HepG2 (cell line): ENCODE measurements around the gene ACVR1B. TPM values are rescaled to one million over a fixed set of nuclear protein-coding genes. Genes with fewer than 3 reads are reported as not detected.

Experiments
- ATAC-seq: fragments of 200-7000 bp; cut with Tn5 transposase; 3 replicates; pipeline ENCODE4 v1.9.1; 2020; ENCODE audit warnings: mild to moderate bottlenecking, moderate library complexity
- BruUV-seq: library from RNA; stranded (reverse); fragments of 400-500 nt; replicated peaks from 2 replicates; lab custom pipeline; 2021; lab: Mats Ljungman, UMichigan
- CTCF ChIA-PET: fragments of 300-600 bp; formaldehyde crosslinking; extraction: SDS; loops from one replicate; lab custom pipeline; 2021; ENCODE audit warnings: low total read pairs, inconsistent platforms, low intra/inter-chr PET ratio; lab: Yijun Ruan, JAX
- POLR2A ChIA-PET: fragments of 350-600 bp; sonication (Branson Sonifier 250); formaldehyde crosslinking; loops from one replicate; lab custom pipeline; 2020; ENCODE audit warnings: antibody characterized with exemption, inconsistent platforms; lab: Yijun Ruan, JAX
- DNase-seq: peaks from one replicate; pipeline ENCODE4 v3.0.0-alpha.2; 2015; ENCODE audit warnings: low spot score
- FAIRE-seq: peaks from 3 replicates; lab custom pipeline; 2011; peaks lifted over from hg19 to GRCh38; lab: Jason Lieb, UNC
- H2AFZ ChIP-seq: one replicate; pipeline ENCODE4 v1.6.1; 2011; ENCODE audit warnings: low read length, inconsistent platforms
- H3K27ac ChIP-seq: fragments of 300-600 bp; 3 replicates; pipeline ENCODE4 v1.8.0; 2011; ENCODE audit warnings: mixed run types, mild to moderate bottlenecking, mixed read lengths, low read length, inconsistent platforms; ENCODE audit not compliant: insufficient read depth; ENCODE audit errors: extremely low read length
- H3K27me3 ChIP-seq, 2 experiments: fragments of 200-600 bp in 1 of 2; 2 replicates in 1 of 2; 3 replicates in 1 of 2; pipeline versions ENCODE4 v1.6.0 to v1.8.0; 2011; ENCODE audit warnings: low read length in 2 of 2, mild to moderate bottlenecking in 2 of 2, moderate library complexity in 2 of 2, inconsistent platforms in 1 of 2; ENCODE audit not compliant: insufficient read depth in 2 of 2, control insufficient read depth in 1 of 2
- H3K36me3 ChIP-seq, 2 experiments: fragments of 200-600 bp in 1 of 2; replicated peaks in 1 of 2; 2 replicates in 1 of 2; 3 replicates in 1 of 2; pipeline versions ENCODE4 v1.5.1 to v1.8.0; 2011; ENCODE audit warnings: low read length in 2 of 2, inconsistent platforms in 1 of 2; ENCODE audit not compliant: insufficient read depth in 2 of 2, control insufficient read depth in 1 of 2
- H3K4me1 ChIP-seq: 2 replicates; pipeline ENCODE4 v1.5.1; 2012; ENCODE audit warnings: low read length, inconsistent platforms; ENCODE audit not compliant: insufficient read depth
- H3K4me2 ChIP-seq: 2 replicates; pipeline ENCODE4 v1.6.0; 2011; ENCODE audit warnings: low read depth, low read length, inconsistent platforms
- H3K4me3 ChIP-seq, 3 experiments: fragments of 200-600 bp in 1 of 3; sonication (generic), shearing (Covaris generic) in 1 of 3; replicated peaks in 1 of 3; 2 replicates each; pipeline ENCODE4 v1.5.1; 2011 to 2016; ENCODE audit warnings: low read length in 3 of 3, inconsistent platforms in 2 of 3, low read depth in 2 of 3, mild to moderate bottlenecking in 2 of 3, control low read depth in 1 of 3, mixed read lengths in 1 of 3; ENCODE audit not compliant: insufficient read depth in 1 of 3
- H3K79me2 ChIP-seq: one replicate; pipeline ENCODE4 v1.6.1; 2011; ENCODE audit warnings: low read length, inconsistent platforms; ENCODE audit not compliant: insufficient read depth
- H3K9ac ChIP-seq: 2 replicates; pipeline ENCODE4 v1.6.0; 2011; ENCODE audit warnings: mild to moderate bottlenecking, low read depth, low read length, inconsistent platforms; ENCODE audit not compliant: insufficient read depth
- H3K9me3 ChIP-seq: 2 replicates; pipeline ENCODE4 v1.5.1; 2012; ENCODE audit warnings: mild to moderate bottlenecking, low read length
- H4K20me1 ChIP-seq: 2 replicates; pipeline ENCODE4 v1.6.0; 2011; ENCODE audit warnings: inconsistent platforms, mild to moderate bottlenecking, low read length, moderate library complexity; ENCODE audit not compliant: insufficient read depth
- CEBPB ChIP-seq: IDR thresholded peaks from 2 replicates; pipeline ENCODE4 v1.6.1; 2011; ENCODE audit warnings: low read depth, low read length, improper control_type of control experiment, borderline replicate concordance
- CEBPG ChIP-seq: IDR thresholded peaks from 2 replicates; pipeline ENCODE4 v1.6.1; 2016
- ELF1 ChIP-seq: sonication (generic); formaldehyde crosslinking; IDR thresholded peaks from 2 replicates; pipeline ENCODE4 v1.4.0; 2020; ENCODE audit warnings: missing genetic modification reagents
- ELF3 ChIP-seq: IDR thresholded peaks from 2 replicates; pipeline ENCODE4 v1.6.1; 2016; ENCODE audit warnings: missing genetic modification reagents, missing compliant biosample characterization
- MYC ChIP-seq: sonication (generic); formaldehyde crosslinking; IDR thresholded peaks from 2 replicates; pipeline ENCODE4 v1.9.0; 2021; ENCODE audit warnings: missing genetic modification reagents, borderline replicate concordance
- NCOA2 ChIP-seq: sonication (generic); formaldehyde crosslinking; IDR thresholded peaks from 2 replicates; pipeline ENCODE4 v1.8.0; 2022; ENCODE audit warnings: inconsistent platforms
- ZBTB38 ChIP-seq: sonication (generic); formaldehyde crosslinking; IDR thresholded peaks from 2 replicates; pipeline ENCODE4 v1.5.1; 2020; ENCODE audit warnings: mild to moderate bottlenecking, missing genetic modification reagents
- ZC3H13 ChIP-seq: sonication (generic); formaldehyde crosslinking; IDR thresholded peaks from 2 replicates; pipeline ENCODE4 v1.8.1; 2023; ENCODE audit warnings: mild to moderate bottlenecking, missing genetic modification reagents, moderate library complexity
- ZFX ChIP-seq: sonication (generic); formaldehyde crosslinking; IDR thresholded peaks from 2 replicates; pipeline ENCODE4 v1.4.0; 2020; ENCODE audit warnings: mild to moderate bottlenecking, low read depth, missing genetic modification reagents, moderate library complexity
- ZNF605 ChIP-seq: sonication (generic); formaldehyde crosslinking; IDR thresholded peaks from 2 replicates; pipeline ENCODE4 v1.8.0; 2022; ENCODE audit warnings: mild to moderate bottlenecking, missing genetic modification reagents
- ZNF691 ChIP-seq: sonication (generic); formaldehyde crosslinking; IDR thresholded peaks from 2 replicates; pipeline ENCODE4 v1.4.0; 2020; ENCODE audit warnings: missing genetic modification reagents, low read depth, mild to moderate bottlenecking, borderline replicate concordance
- WGBS: methylation state at CpG from one replicate; pipeline ENCODE4 v1.1.6; 2017; ENCODE audit warnings: low lambda C conversion rate; 5-methylcytosine and 5-hydroxymethylcytosine counted together
- in situ Hi-C: cut with HindIII; loops from 2 replicates; pipeline ENCODE4 v1.10.0; 2017; ENCODE audit warnings: low pct_unique_long_range_greater_than_20kb; ENCODE audit not compliant: extremely low pct_ligation_motif_present
- intact Hi-C: fragments of 100-400 bp; cut with micrococcal nuclease; formaldehyde crosslinking; loops from one replicate; pipeline ENCODE4 v1.10.0; 2022; ENCODE audit not compliant: unreplicated experiment
- polyA plus RNA-seq, 8 experiments: library from polyadenylated mRNA; depleted of rRNA in 3 of 8; stranded (reverse) in 7 of 8; unstranded in 1 of 8; fragments of >200 nt; fragmentation: Illumina TruSeq in 4 of 8; extraction: Trizol in 4 of 8; gene quantifications; 2 replicates each; pipeline versions ENCODE4 v1.2.1 to v1.2.3, GENCODE V29; 2011 to 2016; ENCODE audit warnings: low read depth in 4 of 8, missing spikeins in 1 of 8, mixed read lengths in 1 of 8; ENCODE audit not compliant: insufficient read depth in 1 of 8
- total RNA-seq, 5 experiments: library from RNA; depleted of rRNA; stranded (reverse); fragments of >200 nt; fragmentation: Illumina TruSeq; extraction: Trizol; gene quantifications; 2 replicates each; pipeline ENCODE4 v1.2.3, GENCODE V29; 2016; ENCODE audit warnings: low read depth in 1 of 5
- TF ChIP-seq, protein P1 (sequence below): sonication (generic); formaldehyde crosslinking; IDR thresholded peaks from 2 replicates; pipeline ENCODE4 v1.8.0; 2022; ENCODE audit warnings: mild to moderate bottlenecking, missing genetic modification reagents; ENCODE audit not compliant: insufficient replicate concordance

ACVR1B gene
- total and polyA plus RNA-seq, 2 of the 13 experiments (the other 11 are each of a cell fraction or from before 2014, with no cell fraction given), result 8.9 to 12.1 TPM

DNA sequence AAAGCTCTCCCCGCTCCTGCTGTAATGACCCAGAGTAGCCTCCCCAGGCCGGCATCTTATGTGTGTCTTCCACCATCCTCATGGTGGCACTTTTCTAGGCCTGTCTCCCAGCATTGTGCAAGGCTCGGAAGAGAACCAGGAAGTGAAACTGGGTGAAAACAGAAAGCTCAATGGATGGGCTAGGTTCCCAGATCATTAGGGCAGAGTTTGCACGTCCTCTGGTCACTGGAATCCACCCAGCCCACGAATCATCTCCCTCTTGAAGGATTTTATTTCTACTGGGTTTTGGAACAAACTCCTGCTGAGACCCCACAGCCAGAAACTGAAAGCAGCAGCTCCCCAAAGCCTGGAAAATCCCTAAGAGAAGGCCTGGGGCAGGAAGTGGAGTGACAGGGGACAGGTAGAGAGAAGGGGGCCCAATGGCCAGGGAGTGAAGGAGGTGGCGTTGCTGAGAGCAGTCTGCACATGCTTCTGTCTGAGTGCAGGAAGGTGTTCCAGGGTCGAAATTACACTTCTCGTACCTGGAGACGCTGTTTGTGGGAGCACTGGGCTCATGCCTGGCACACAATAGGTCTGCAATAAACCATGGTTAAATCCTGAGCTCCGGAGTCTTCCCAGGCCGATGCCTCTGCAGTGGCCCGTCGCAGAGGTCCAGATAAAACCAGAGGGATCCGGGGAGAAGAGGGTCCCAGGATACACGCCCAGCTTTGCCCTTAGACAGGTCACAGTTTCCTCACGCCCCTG, 28.6 kb upstream of the ACVR1B start:
- ChIA-PET CTCF (interaction anchor here (0.6 to 1.6 kb wide), 2 partner anchors 57 to 181 kb away, joined by 4 to 7 read pairs; no protein-coding TSS in a partner anchor), POLR2A (no interaction called here)
- peak overlapping the region; percentile 67 for H3K4me2 ChIP-seq
- ATAC-seq (peak; percentile 15), FAIRE-seq (no peak), DNase-seq (no peak)
- no peaks in the 10 kb centered on the region for H3K79me2 ChIP-seq
- peak overlapping the region; percentile 64 for H2AFZ ChIP-seq
- no TSS peak for BruUV-seq
- in situ Hi-C loops (no loop called here), intact Hi-C loops (no loop called here)
- H3K36me3 ChIP-seq, result no peaks in the 10 kb centered on the region
- peaks cover 1 to 14% of the 10 kb centered on the region in 2 experiments; a peak in 4 of 5 replicates for H3K27me3 ChIP-seq
- peak overlapping the region in 2 of 3 experiments; percentile 8 to 56; a peak in 3 of 6 replicates for H3K4me3 ChIP-seq
- peak overlapping the region; percentile 2; the same call in 1 of the 2 replicates for H3K9ac ChIP-seq
- no peaks in the 10 kb centered on the region for H4K20me1 ChIP-seq
- H3K4me1 ChIP-seq, result peaks cover 43% of the 10 kb centered on the region
- no peaks in the 10 kb centered on the region for H3K9me3 ChIP-seq
- H3K27ac ChIP-seq, result no peak overlapping the region
- TF ChIP-seq ZBTB38 (CRISPR knock-in tag) (0 out of 2 replicates have a peak, but pooled peaks have one; percentile 30), ELF1 (peak; percentile 74), ZNF605 (no peak), ZFX (peak; percentile 10; the same call in 1 of the 2 replicates), ELF3 (CRISPR knock-in tag) (peak; percentile 32; the same call in 1 of the 2 replicates), ZNF691 (0 out of 2 replicates have a peak, but pooled peaks have one; percentile 18), MYC (CRISPR knock-in tag) (no peak), NCOA2 (CRISPR knock-in tag) (no peak), CEBPB (peak; percentile 40; the same call in 1 of the 2 replicates), ZC3H13 (no peak), CEBPG (CRISPR knock-in tag) (peak; percentile 49; the same call in 1 of the 2 replicates)
- TF ChIP-seq, protein P1, sequence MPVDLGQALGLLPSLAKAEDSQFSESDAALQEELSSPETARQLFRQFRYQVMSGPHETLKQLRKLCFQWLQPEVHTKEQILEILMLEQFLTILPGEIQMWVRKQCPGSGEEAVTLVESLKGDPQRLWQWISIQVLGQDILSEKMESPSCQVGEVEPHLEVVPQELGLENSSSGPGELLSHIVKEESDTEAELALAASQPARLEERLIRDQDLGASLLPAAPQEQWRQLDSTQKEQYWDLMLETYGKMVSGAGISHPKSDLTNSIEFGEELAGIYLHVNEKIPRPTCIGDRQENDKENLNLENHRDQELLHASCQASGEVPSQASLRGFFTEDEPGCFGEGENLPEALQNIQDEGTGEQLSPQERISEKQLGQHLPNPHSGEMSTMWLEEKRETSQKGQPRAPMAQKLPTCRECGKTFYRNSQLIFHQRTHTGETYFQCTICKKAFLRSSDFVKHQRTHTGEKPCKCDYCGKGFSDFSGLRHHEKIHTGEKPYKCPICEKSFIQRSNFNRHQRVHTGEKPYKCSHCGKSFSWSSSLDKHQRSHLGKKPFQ (CRISPR knock-in tag), result no peak
- WGBS, result 53% methylated on average over 11 of the region's 16 CpGs
